SKM-1 (cell line): ENCODE data around the gene RAB11FIP3.
A peak's percentile ranks its signal among the peaks of the same experiment; 100 is the strongest.

ENCODE experiments used
- DNase-seq: peaks from one replicate; lab custom pipeline; 2025; ENCODE audit not compliant: unreplicated experiment; lab: John Stamatoyannopoulos, UW

Gene RAB11FIP3

DNA sequence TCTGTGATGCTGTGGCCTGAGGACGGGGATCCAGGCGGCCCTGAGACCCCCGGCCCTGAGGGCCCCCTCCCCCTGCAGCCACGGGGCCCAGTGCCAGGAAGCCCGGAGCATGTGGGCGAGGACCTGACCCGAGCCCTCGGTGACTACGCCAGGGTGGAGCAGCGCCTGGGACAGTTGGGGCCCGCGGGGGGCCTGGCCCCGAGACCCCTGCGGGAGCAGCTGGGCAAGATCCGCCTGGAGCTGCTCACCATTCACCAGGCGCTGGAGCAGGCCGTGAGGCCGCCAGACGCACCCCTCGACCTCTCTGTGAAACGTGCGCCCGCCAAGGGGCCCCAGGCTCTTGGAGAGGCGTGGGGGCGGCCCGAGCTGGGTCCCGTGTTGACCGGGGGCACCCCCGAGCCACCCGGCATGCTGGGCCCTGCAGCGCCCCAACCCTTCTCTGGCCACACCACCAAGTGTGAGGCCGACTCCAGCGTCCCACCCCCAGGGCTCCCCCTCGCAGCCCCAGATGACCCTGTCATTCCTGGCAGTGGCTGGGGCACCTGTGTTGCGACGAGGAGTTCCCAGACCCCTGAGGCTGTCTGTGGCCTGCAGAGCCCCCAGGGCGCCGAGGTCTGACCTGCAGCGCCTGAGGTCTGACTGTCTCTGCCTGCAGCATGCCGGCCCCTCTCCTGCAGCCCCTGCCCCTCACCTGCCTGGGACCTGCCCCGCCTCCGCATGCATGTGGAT, 139.4 kb downstream of the RAB11FIP3 start:
- no peak for DNase-seq

- no peak for DNase-seq
These were observed 140.2 kb downstream of the RAB11FIP3 start for GRCh38 chr16:565419-566330.

DNA sequence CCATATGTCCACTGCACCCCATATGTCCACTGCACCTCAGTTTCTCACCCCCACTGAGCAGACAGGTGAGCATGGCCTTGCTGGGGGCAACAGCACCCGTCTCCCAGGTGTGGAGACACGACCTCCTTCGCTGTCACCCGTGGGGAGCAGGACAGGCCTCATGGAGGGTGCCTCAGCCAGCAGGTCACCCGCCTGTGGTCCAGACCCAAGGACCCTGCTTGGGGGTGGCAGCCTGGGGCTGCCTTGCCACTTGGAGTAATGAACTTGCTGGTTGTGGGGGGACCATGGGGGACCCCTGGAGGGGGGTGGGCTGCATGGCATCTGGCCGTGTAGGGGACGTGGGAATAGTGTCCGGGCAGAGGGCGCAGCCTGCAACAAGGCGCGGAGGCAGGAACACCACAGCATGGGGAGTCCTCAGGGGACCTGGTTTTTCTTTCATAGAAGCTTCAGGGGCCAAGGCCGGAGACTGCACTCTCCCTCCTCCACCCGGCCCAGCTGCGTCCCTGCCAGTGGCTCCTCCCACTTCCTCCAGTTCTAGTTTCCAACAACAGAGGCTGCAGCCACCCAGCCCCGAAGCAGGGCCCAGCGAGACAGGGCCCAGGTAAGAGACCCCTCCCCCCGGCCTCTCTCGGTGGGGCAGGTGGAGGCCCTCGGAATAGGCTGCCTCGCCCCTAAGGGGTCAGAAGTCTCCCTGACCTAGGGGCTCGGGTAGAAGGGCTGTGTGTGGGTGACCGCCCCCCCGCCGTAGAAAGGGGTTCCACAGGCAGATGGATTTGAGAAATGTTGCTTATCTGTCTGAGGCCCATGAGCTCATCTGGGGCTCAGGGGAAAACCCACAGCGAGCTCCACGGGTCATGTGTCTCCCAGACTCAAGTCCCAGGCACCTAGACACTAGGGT, 141.3 kb downstream of the RAB11FIP3 start, which contains the start of gene NHLRC4:
NHLRC4 (plus strand) TSS at position 531 of the 898 bp plus-strand sequence. CDS start 1,043 bp downstream, outside the sequence.
- DNase-seq, result peak; percentile 12

DNA sequence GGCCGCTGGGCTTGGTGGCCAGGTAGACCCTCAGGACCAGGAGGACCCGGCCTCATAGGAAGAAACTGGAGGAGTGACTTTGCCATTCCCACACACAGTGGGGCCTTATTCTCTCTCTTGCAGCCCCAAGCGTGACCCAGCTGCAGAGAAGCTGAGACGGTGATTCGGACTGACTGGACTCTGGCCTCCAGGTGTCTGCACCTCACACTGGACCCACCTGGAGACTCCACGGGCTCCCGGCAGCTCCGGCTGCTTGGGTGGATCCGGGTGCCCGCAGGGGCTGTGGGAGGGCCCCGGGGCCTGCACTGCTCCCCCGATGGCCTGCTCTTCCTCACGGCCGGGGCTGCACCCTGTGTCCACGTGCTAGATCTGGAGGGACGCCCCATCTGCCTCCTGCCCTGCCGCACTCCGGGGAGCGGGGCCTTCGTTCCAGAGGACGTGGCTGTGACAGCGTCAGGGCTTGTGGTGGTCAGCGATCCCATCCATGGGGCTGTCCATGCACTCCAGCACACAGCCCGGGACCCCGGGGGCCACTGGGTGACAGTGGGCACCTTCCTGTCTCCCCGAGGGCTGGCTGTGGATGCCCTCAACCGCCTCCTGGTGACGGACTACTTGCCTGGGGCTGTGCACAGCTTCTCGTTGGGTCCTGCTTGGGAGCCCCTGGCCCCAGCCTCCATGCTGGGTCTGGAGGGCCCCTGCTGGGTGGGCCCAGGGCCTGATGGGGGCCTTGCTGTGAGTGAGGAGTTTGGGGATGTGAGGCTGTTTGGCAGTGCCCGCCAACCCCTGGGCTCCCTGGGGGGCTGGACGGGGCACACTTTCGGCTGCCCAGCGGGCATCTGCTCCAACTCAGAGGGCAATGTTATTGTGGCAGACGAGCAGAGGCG, 142.2 kb downstream of the RAB11FIP3 start:
- no peak for DNase-seq

DNA sequence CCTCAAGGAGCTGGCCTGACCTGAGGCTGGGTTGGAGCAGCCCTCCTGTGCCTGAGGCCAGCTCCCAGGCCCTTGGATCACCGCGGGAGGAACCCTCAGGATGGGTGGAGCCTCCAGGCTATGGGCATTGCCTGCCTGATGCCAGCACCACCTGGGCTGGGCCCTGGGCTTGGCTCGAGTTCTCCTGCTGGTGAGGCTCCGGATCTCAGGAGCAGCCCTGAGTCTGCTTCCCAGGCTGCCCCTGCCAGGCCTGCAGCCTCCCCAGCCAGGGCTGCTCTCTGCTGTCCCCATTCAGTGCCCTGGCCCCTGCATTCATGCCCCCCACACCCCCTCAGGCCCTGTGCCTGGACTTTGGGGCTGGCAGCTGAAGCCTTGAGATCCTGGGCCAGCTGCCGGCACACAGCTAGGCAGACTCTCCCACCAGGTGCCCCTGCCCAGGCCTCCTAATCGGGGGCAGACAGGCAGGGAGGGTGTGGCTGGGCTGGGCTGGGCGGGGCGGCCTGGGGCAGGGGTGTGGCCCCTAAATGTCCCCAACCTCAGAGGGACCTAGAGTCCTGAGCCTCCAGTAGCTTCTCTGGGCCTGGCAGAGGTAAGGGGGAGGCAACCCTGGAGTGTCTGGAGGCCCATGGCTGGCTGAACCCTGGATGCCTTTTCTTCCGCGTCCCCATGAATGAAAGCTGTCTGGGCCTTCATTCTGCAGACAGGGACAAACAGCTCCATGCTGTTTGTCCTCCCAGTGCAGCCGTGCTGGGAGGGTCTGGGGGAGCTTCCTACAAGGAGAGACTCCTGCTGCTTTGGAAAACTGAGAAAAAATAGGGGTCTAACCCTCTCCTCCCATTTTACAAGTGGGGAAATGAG, 143.2 kb downstream of the RAB11FIP3 start:
- no peak for DNase-seq

DNA sequence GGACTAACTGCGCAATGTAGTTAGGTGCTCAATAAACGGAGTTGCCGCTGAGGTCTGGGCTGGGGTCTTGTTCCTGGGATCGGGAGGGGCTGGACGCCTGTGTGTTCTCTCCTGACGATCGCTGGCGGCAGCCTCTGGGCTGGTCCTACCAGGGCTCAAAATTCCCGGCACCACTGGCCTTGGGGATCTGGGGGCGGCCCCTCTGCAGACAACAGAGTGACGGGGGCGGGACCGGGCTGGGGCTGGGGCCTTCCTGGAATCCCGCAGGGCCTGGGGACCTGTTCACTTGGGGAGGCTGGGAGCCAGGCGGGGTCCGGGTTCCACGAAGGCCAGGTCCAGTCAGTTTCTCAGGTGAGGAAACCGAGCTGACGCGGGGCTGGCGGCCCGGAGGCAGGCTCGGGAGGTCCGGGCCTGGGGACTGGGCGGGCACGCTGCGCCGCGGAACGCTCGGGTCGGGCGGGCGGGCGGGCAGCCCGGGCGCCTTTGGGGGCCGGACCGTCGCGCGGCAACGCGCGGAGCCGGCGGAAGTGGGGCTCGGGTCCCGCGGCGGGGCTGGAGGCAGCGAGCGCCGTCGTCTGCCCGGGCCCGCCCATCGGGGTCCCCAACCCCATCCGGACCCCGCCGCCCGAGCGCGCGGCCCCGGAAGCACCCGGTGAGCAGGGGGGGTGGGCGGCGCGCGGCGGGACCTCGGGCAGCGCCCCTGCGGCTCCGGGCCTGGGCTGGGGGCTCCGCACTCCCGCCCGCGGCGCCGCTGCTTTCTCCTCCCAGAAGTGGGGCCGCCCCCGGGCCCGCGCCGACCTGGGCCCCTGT, 144.2 kb downstream of the RAB11FIP3 start, which contains the start of gene PIGQ:
PIGQ (plus strand) TSS at position 524 of the 810 bp plus-strand sequence. CDS start 4,107 bp downstream, outside the sequence.
- peak; percentile 13 for DNase-seq
